GM19193 (cell line): Measurements from ENCODE around the gene POLE.
A peak's percentile ranks its signal among the peaks of the same experiment; 100 is the strongest.

Experiments
- POLR2A ChIP-seq: IDR thresholded peaks from 4 replicates; pipeline ENCODE4 v1.6.1; 2011; ENCODE audit not compliant: insufficient read depth, insufficient read length; ENCODE audit errors: extremely low read depth

POLE gene, protein sequence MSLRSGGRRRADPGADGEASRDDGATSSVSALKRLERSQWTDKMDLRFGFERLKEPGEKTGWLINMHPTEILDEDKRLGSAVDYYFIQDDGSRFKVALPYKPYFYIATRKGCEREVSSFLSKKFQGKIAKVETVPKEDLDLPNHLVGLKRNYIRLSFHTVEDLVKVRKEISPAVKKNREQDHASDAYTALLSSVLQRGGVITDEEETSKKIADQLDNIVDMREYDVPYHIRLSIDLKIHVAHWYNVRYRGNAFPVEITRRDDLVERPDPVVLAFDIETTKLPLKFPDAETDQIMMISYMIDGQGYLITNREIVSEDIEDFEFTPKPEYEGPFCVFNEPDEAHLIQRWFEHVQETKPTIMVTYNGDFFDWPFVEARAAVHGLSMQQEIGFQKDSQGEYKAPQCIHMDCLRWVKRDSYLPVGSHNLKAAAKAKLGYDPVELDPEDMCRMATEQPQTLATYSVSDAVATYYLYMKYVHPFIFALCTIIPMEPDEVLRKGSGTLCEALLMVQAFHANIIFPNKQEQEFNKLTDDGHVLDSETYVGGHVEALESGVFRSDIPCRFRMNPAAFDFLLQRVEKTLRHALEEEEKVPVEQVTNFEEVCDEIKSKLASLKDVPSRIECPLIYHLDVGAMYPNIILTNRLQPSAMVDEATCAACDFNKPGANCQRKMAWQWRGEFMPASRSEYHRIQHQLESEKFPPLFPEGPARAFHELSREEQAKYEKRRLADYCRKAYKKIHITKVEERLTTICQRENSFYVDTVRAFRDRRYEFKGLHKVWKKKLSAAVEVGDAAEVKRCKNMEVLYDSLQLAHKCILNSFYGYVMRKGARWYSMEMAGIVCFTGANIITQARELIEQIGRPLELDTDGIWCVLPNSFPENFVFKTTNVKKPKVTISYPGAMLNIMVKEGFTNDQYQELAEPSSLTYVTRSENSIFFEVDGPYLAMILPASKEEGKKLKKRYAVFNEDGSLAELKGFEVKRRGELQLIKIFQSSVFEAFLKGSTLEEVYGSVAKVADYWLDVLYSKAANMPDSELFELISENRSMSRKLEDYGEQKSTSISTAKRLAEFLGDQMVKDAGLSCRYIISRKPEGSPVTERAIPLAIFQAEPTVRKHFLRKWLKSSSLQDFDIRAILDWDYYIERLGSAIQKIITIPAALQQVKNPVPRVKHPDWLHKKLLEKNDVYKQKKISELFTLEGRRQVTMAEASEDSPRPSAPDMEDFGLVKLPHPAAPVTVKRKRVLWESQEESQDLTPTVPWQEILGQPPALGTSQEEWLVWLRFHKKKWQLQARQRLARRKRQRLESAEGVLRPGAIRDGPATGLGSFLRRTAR (N-terminal part only)

DNA sequence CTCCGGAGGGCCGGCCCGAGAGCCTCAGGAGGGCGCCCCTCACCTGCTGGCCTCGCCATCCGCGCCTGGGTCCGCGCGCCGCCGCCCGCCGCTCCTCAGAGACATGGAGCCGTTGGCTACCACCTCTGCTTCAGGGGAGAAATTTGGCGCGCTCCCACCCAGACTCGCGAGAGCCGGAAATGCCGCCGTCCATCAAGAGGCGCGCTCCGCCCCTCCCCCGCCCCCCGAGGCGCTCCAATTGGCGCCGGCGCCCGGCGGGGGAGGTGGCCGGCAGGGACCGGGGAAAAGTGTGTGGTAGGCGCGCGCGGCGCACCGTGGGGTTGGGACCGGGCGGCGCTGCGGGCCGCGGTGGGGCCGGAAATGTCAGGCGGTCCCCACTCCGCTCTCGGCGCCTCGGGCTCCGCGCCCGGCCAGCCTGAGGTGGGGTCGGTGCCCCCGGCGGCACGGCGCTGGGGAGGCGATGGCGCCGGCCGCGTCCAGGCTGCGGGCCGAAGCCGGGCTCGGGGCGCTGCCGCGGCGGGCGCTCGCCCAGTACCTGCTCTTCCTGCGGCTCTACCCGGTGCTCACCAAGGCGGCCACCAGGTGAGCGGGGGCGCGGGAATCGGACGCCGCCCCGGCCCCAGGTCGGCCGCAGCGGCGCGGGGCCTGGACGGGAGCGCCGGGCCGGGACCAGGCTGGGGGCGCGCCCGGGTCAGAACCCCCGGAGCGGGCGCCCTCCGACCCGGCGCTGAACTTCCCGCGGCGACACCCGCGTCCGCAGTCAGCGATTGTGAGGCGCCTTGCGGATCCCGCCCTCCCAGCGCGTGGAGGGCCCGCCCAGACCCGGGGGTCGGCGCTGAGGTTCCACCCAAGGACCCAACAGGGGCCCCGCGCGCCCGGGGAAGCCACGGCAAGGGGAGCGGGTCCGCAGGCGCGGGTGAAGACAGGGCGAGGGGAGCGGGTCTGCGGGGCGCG, at the start of gene POLE, which contains the start of gene PXMP2:
Gene POLE (minus strand): TSS at position 132 of the 954 bp plus-strand sequence. CDS start 27 bp downstream, at position 105.
Gene PXMP2 (plus strand): TSS at position 377 of the 954 bp plus-strand sequence. CDS start 84 bp downstream, at position 461.
- peak; percentile 84 for TF ChIP-seq POLR2A

DNA sequence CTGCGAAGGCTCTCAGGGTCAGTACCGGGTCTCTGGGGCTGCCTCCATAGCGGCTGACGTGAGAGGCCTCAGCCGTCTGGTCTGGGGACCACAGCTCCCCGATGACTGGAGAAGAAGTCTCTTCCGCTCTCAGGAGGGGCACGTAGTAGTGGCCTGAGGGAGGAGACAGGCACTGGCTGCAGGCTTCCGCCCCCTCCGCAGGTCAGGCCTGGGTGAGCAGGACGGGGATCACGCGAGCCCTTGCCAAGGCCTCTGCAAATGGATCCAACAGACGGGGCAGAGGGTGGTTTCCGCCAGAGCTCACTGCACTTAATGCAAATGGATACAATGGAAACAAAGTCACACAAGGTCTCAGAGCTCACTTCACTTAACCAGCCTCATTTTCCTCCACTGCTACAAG, 49.8 kb upstream of the POLE start:
- no peak for TF ChIP-seq POLR2A

DNA sequence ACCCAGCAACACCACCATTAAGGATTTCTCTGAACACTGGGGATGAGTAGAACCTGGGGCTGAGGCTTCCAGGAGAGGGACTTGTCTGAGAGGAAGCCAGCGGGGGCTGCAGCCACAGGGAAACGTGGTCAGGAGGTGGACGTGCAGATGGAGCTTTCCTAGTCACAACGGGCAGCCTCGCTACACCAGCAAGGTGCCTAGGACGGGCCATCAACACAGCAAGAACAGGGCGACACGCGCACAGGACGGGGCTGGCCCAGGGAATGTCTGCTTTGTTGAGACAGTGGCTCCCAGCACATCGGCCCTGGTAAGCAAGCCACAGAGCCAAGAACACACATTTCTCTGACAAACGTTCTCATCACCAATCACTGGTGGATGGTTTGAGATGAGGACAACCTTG, 49.2 kb upstream of the POLE start:
- no peak for TF ChIP-seq POLR2A

DNA sequence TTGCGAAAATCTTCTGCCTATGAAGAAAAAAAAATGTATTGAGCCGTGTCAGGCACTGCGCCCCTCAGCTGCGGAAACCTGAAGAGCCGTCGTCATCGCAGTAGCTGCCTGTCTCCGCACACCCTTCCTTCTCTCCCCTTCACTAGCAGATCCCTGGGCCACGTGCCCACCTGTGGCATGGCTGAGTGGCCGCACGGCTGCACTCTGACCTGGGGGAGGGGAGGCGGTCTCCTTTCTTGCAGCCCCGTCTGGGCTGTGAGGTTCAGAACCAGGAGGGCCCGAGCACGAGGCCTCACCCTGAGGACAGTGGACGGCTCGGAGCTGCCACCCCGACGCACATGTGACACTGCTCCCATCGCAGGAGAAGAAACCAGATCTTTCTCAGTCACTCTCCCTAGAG, 48.4 kb upstream of the POLE start:
- TF ChIP-seq POLR2A: no peak

DNA sequence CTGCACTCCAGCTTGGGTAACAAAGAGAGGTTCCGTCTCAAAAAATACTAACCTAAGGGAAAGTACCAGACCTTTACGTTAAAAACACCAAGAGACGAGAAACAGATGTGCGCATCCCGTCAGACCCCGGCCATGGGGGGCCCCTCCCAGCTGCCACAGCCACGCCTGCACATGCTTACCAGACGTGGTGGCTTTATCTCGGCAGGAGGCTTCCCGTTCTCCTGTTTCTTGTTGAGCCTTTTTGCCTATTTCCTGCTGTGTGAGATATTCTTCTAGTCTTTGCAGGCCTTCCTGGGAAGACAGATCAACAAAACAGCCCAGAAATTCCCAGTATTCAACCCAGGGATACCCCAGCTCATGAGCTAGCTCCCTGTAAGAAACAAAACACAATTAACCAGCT, 47.1 kb upstream of the POLE start:
- TF ChIP-seq POLR2A: no peak

DNA sequence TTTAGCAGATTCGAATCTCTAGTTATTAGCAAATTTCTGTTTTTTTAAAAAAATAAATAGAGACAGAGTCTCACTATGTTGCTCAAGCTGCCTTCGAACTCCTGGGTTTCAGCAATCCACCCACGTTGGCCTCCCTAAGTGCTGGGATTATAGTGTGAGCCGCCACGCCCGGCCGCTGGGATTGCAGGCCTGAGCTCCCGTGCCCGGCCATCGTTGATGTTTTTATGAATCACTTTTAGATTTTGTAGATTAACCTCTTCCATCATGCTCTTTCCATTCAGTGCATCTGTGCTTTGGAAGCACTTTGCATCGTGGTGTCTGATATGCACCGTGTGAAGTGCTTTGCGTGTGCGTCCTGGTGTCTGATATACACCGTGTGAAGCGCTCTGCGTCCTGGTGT, 44.4 kb upstream of the POLE start:
- no peak for TF ChIP-seq POLR2A

DNA sequence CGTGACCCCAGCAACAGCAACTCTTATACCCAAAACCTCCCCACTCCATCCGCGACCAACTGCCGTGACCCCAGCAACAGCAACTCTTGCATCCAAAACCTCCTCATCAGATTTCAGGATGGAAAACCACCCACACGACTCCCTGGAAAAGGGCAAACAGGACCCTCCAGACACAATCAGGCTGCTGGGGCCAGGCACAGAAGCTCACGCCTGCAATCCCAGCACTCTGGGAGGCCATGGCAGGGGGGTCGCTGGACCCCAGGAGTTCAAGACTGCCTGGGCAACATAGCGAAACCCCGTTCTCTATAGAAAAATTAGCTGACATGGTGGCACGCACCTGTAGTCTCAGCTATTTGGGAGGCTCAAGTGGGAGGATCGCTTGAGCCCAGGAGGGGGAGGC, 43.2 kb upstream of the POLE start:
- TF ChIP-seq POLR2A: no peak

DNA sequence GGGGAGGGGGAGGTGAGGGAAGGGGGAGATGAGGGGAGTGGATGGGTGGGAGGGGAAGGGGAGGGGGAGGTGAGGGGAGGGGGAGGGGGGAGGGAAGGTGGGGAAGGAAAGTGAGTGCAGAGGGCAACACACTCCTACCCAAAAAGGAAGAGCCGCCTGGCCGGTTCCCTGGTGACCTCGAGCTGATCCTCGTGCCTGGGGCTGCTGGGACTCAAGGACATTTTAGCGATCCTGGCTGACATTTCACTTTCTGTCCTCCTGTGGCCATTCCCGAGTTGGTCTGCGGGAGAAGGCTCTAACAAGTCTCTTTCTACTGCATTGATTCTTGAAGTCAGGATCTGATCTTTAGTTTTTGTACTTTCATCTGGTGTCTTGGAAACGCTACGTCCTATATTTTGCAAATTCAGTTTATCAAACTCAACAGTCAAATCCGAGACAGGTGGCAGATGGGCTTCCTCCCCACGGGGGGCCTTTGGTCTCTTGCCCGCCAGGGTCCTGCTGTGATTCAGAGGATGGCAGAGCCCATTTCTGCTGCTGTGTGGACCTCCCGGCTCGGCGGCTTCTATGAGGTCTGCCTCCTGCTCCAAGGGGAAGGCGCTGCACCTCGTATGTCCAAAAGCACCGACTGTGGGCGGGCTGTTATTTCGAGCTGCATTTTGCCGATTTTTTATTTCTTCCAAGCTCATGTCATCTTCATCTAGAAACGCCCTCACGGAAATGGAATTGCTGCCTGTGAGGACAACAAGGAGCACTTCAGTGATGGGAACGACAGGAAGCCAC, 42.6 kb upstream of the POLE start:
- peak; percentile 4 for TF ChIP-seq POLR2A

DNA sequence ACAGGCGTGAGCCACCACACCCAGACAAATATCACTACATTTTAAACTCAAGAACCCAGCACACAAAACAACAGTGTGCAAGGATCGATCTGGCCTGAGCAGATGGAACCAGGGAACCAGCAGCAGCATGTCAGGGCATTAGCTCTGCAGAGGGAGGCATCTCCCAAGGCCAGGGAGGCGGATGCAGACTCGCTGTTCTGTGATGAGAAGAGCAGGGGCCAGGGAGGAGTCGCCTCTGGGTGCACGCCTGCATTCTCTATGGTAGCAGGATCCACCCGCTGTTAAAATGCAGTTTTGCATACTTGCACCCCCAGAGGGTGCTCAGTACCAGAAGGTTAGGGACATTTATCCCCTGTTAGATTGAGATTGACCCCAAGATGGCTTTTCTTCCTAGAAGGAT, 41.4 kb upstream of the POLE start:
- no peak for TF ChIP-seq POLR2A

DNA sequence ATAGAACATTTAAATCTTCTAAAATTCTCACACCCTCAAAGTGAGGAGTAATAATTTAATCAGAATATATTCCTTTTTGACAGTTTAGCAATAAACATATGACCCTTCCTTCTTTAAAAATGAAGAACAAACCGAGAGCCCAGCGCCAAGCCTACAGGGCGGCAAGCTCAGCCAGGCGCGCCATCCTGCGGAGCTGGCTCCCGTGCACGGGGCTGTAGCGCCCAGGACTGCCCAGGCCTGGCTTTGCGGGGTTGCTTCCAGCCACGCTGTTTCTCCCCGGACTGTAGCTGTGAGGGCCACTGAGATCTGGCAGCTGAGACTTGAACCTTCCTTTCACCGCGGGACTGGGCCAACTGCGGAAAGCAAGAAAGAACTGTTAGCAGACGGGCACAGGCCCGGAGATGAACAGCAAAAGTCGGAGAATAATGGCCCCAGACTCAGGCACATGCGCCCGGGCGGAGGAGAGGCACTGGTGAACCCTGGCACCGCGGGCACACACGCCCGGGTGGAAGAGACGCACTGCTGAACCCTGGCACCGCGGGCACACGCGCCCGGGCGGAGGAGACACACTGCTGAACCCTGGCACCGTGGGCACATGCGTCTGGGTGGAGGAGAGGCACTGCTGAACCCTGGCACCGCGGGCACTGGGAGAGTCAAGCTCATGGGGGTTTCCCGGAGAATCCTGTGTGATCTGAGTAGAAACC, 40.1 kb upstream of the POLE start:
- TF ChIP-seq POLR2A: no peak

DNA sequence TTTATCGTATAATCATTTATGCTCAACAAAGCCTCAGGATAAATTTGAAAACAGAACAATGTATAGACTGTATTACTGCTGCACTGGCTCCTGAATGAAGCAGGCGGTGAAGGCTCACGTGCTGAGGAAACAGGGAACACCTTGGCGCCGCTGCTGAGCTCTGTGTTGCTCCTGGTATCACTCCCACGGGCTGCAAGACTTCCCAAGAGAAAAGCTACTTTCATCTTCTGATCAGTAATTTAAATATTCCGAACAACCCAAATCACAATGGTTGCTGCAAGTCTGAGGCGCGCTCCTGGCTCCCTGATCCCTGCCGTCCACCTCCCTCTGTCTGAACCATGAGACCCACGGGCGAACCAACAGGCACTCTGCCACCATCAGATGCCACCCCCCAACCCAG, 39.2 kb upstream of the POLE start:
- no peak for TF ChIP-seq POLR2A

DNA sequence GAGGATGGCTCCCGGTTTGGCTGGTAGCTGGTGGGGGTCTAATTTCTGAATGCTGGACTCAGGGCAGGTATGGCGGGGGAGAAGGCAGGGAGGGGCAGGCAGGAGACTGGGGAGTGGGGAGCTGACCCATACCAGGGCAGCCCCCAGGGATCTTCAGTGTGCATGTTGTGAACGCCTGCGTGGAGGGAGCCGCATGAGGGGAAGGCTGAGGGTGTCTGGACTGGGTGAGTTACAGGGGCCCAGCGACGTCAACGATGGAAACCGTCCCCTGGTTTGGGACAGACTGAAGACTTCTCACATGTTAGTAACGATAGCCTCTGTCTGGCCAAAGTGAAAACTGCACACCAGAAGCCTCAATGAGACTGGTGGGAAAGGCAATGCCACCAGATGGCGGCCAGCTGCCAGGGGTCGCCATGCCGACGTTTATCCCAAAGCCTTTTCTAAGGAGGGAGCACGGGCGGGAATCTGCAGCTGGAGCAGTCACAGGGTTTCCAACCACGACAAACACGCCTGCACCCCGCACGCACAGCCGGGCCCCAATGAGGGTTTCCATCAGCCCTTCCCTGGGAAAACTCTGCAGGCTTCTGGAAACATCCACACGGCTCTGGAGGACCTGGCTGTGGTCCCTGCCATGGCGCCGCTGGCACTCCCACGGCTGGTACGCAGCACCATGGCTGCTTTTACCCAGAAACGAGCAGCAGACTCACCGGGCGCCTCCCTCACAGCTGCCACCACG, 37.5 kb upstream of the POLE start:
- no peak for TF ChIP-seq POLR2A
